MM.1S (cell line): ENCODE results near the gene GSG1L.

Experiments used
- EZH2 ChIP-seq: fragments of 300-600 bp; sonication (generic); optimal IDR thresholded peaks from 2 replicates; pipeline ENCODE3; 2017; ENCODE audit warnings: low read depth, mild to moderate bottlenecking, antibody characterized with exemption, low read length, mixed read lengths
- TF ChIP-seq, protein P1 (sequence below): fragments of 300-600 bp; sonication (generic); IDR thresholded peaks from 2 replicates; pipeline ENCODE4 v1.5.1; 2016; ENCODE audit warnings: antibody characterized with exemption, low read length, mixed read lengths

DNA sequence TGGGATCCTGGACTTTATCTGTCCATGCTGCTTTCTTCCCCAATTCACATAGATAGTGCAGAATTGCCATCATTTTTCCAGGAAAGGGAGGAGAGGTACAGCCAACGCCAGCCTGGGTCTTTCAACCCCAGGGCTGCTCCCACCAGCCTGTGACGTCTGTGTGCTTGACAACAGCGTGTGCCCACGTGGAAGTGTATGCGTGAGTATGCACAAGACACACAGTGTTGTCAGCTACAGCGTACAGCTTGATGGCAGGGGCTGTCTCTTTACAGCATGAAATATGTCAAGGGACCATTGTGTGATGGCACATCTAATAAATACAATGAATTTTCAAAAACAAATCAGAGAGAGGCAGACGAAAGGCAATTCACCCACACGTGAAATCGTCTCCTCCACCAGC, 62.3 kb downstream of the GSG1L start:
- TF ChIP-seq, protein P1, sequence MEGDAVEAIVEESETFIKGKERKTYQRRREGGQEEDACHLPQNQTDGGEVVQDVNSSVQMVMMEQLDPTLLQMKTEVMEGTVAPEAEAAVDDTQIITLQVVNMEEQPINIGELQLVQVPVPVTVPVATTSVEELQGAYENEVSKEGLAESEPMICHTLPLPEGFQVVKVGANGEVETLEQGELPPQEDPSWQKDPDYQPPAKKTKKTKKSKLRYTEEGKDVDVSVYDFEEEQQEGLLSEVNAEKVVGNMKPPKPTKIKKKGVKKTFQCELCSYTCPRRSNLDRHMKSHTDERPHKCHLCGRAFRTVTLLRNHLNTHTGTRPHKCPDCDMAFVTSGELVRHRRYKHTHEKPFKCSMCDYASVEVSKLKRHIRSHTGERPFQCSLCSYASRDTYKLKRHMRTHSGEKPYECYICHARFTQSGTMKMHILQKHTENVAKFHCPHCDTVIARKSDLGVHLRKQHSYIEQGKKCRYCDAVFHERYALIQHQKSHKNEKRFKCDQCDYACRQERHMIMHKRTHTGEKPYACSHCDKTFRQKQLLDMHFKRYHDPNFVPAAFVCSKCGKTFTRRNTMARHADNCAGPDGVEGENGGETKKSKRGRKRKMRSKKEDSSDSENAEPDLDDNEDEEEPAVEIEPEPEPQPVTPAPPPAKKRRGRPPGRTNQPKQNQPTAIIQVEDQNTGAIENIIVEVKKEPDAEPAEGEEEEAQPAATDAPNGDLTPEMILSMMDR: no peak
- no peak for TF ChIP-seq EZH2
